Neural progenitor cell (in vitro differentiated cells): ENCODE results near the gene ZNF827.

ENCODE experiments used
- CTCF ChIP-seq: fragments of 200-600 bp; sonication (generic); IDR thresholded peaks from 2 replicates; pipeline ENCODE4 v1.5.1; 2017; ENCODE audit warnings: antibody characterized with exemption, mild to moderate bottlenecking
- EZH2 ChIP-seq: fragments of 200-600 bp; sonication (generic); IDR thresholded peaks from 2 replicates; pipeline ENCODE4 v1.6.1; 2017; ENCODE audit warnings: antibody characterized with exemption, mild to moderate bottlenecking, moderate library complexity

GRCh38 chr4:145739845-145740244 is 198.8 kb downstream of the ZNF827 start:
- TF ChIP-seq CTCF (no peak), EZH2 (no peak)
